LNCAP (cell line): ENCODE results near the gene DACH2.

ENCODE experiments used
- TF ChIP-seq, protein P1 (sequence below): fragments of 450-650 bp; IDR thresholded peaks from 2 replicates; pipeline ENCODE4 v1.5.1; 2017; ENCODE audit warnings: mild to moderate bottlenecking

The DACH2 gene

DNA sequence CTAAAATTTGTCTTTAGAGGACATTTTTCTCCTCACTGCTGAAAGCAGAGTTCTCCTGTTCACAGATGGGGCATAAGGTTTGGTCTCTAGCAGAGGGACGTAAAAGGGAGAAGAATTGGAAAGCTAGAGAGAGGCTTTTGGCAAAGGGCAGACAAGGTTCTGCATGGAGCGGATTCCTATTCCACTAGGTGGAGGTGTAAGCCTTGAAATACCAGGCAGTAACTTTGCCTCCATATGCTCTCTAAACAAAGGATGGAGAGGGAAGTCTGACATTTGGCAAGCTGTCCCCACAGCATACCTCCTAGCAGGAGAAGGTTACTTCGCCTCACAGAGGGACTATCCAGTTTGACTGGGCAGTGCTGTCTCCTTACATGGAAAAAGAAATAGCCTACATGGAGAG is 174.7 kb downstream of the DACH2 start:
- TF ChIP-seq, protein P1, sequence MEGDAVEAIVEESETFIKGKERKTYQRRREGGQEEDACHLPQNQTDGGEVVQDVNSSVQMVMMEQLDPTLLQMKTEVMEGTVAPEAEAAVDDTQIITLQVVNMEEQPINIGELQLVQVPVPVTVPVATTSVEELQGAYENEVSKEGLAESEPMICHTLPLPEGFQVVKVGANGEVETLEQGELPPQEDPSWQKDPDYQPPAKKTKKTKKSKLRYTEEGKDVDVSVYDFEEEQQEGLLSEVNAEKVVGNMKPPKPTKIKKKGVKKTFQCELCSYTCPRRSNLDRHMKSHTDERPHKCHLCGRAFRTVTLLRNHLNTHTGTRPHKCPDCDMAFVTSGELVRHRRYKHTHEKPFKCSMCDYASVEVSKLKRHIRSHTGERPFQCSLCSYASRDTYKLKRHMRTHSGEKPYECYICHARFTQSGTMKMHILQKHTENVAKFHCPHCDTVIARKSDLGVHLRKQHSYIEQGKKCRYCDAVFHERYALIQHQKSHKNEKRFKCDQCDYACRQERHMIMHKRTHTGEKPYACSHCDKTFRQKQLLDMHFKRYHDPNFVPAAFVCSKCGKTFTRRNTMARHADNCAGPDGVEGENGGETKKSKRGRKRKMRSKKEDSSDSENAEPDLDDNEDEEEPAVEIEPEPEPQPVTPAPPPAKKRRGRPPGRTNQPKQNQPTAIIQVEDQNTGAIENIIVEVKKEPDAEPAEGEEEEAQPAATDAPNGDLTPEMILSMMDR: no peak

DNA sequence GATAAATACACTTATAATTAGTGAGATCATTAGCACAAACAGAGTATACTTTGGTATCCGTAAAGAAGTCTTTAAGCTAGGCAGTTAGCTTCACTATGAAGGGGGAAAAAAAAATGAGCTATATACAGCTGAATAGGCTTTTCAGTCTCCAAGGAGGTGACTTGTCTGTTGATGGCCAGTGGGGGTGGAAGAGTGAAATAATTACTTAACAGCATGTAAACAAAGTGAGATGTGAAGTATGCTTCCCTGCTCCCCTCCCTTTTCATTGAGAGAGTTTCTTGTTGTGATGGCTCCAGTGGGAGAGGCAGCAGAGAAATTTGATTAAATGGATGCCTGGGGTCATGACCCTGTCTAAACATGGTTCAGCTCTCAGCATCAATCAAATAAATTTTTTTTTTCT is 180.9 kb downstream of the DACH2 start:
- TF ChIP-seq, protein P1: no peak

DNA sequence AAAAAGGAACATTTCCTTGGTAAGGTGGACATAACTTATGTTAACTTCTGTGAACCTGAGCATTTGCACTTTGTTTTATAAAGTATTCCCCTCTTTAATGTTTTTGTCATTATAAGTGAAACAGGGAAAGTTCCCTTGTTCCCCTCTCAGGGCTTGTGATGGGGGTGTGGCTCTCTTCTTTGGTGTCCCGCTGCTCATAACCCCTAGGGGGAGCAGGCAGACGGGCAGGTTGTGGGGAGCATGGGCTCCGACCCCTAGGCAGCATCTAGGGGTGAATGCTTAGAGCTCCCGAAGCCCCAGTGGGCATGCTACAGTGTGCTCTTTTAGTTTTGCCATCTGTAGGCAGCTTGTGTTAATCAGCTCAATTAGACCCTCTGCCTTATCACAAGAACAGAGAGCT is 200.4 kb downstream of the DACH2 start:
- TF ChIP-seq, protein P1: no peak

DNA sequence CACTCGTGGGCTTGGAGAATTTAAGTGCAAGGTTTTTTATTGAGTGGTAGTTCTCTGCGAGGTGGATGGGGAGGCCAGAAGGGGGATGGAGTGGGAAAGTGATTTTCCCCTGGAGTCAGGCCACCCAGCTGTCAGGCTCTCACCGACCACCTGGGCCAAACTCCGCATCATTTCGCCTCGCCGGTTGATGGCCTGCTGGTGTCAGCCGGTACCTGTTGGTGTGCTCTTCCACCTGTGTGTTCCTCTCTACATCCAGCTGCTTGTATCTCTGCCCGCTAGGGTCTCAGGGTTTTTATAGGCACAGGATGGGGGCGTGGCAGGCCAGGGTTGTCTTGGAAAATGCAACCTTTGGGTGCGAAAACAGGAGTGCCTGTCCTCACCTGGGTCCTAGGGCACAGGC is 200.9 kb downstream of the DACH2 start:
- TF ChIP-seq, protein P1: no peak

DNA sequence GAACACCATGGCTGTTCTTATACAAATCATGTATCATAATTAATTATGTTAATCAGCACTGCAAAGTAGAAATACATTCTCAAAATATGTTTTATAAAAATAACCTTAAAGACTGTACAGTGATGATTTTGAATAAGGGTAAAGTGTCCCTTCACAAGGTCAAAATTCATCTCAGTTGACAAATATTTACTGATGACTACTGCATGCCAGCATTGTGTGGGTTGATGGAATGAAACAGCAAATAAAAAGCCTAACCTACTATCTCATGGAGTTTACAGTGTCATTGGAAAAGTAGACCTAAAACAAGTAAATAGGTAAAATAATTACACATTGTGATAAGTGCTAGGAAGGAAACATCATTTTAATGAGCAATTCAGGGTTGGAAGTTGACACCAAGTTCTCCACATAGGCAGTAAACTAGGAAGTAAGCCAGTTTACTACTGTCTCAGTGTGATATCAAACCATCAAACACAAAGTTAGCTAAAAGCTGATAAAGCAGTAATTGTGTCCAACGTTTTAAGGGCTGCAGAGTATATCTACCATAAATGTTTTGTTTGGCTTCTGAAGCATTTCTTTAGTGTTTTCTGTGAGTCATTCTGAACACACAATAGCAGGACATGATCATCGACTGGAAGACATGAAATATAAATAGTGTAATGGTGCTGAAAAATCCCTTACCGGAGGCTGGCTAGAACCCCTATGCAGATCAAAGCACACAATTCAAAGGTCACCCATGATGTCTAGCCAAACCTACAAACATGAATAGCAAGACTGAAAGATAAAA is 221.8 kb downstream of the DACH2 start:
- TF ChIP-seq, protein P1: no peak

DNA sequence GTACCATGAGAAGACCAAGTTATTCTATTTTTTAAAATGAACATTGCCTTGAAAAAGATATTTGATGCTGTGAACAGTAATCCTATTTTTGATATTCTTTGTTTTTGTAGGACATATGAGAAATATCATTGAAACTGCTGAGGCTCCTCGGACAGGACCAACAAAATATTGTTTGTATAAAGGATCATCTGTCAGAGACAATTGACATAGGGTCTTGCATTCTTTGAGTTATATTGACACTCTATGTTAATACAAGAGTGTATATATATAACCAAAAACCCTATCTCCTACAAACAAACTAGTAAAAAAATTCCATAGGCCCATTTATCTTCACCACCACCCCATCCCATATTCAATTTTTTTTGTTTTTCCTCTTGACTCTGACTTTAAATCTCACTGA is 222.7 kb downstream of the DACH2 start:
- TF ChIP-seq, protein P1: no peak

DNA sequence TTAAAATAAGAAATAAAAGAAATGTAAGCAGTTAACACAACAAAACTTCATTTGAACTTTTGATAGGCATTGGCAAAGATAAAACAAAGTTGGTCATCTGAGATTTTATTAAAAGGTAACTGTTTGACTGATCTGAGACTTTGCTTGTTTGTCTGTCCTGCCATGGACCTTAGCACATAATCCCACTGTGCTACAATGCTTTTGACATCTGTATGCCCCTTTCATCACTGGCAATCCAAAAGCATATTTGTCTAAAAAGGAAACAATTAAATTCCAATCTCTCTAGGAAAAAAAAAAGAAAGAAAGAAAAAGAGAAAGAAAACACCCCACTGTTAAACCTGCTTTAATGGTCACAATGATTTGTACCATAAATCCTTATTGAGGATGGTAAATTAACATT is 231.0 kb downstream of the DACH2 start:
- TF ChIP-seq, protein P1: no peak
